Glomerular endothelial cell (primary cell): Measurements from ENCODE around the gene RUNX1. TPM values are rescaled to one million over a fixed set of nuclear protein-coding genes. Genes with fewer than 3 reads are reported as not detected.
"Not testable (repeated sequence)": the region's sequence is repeated elsewhere in the genome, so short reads cannot be mapped to it uniquely, and the experiment has no call there.

ENCODE experiments used
- DNase-seq: peaks from one replicate; pipeline ENCODE4 v3.0.0-alpha.2; 2011; ENCODE audit warnings: low read depth, low spot score; ENCODE audit errors: extremely low read depth
- total RNA-seq: library from RNA; depleted of rRNA; stranded (reverse); fragments of >200 nt; gene quantifications from 2 replicates; pipeline ENCODE4 v1.2.3, GENCODE V29; 2015

The RUNX1 gene
- total RNA-seq, 1 donor from 2014 or later = 11.6 TPM

DNA sequence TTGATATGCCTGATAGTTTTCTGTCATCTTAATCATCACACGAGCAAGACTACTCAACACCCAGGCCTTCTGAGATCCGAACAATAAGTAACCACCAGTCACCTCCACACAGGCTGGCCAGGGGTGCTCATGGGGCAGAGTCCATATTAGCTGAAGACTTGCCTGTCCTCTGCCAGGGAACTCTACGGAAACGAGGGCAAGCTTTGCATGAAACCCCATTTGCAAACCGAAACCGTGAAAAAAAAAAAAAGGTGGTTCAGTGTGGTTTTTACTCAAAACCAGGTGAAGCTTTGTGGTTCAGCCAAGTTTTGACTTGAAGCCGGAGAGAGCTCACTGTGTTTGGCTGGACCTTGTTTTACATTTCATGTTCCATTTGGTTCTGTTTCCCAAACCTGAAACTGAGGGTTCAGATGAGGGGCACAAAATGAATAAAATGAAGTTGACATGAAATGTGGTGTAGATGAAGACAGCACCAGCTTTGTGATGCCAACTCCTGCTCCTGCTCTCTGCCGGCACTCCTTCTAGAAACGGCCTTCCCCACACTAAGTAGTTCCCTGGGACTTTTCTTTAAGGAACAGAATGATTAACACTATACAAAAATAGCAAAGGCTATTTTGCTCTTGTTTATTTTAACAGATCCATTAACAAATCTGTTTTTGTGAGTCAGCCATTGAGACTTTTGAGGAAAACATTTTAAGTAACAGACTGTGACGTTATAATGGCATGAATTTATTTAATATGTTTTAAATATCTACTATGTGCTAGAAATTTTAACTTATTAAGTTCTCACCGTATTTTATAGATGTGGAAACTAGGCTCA is 74.7 kb downstream of the RUNX1 start:
- DNase-seq = no peak

- no peak for DNase-seq
These were observed 75.4 kb downstream of the RUNX1 start for GRCh38 chr21:34973685-34974084.

- no peak for DNase-seq
These were observed 77.4 kb downstream of the RUNX1 start for GRCh38 chr21:34971656-34972055.

- DNase-seq = no peak
These were observed 78.5 kb downstream of the RUNX1 start for GRCh38 chr21:34970566-34970965.

DNA sequence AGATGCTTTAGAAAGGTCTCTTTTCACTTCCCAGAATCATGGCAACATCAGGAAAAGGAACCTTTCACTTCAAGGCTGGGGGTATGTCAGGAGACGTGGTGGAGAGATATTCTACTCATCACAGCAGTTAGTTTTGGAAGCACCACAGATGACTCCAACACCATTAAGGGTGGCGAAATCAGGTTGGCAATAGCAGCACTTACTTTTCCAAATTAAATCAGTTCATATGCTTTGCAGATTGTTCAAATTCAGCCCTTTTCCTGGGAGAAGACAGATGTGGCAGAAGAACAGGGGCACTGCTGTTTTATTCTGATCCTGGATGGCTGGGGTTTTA is 79.0 kb downstream of the RUNX1 start:
- no peak for DNase-seq

DNA sequence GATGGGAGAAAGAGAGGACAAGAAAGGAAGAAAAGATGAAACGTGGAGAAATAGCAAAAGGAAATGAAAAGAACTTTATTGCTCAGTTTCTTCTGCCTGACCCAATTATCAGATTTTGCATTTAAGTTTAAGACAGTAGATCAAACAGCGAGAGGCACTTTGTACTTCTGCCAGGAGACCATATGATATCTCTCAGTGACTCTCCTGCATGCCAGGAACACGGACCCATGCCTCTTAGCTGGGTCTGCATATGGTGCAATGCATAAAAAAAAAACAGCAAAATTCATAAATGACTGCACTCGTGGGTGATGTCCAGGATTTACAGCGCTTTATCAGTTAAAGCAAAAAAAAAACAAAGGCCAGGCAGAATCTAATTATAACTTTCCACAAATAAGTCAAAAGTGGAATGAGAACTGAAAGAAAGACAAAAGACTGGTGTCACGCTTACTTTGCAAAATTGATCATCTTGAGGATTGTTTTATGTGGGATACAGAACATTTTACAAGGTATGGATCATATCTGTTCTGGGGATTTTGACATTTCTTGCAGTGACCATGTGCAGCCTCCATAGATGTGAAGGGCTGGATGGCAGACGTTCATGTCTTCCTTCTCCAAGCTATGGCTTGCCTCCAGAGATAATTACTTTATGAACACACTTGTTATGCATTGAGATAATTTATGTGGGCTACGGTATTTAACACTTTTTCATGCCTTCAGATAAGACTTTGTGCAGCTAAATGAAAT is 79.5 kb downstream of the RUNX1 start:
- no peak for DNase-seq

DNA sequence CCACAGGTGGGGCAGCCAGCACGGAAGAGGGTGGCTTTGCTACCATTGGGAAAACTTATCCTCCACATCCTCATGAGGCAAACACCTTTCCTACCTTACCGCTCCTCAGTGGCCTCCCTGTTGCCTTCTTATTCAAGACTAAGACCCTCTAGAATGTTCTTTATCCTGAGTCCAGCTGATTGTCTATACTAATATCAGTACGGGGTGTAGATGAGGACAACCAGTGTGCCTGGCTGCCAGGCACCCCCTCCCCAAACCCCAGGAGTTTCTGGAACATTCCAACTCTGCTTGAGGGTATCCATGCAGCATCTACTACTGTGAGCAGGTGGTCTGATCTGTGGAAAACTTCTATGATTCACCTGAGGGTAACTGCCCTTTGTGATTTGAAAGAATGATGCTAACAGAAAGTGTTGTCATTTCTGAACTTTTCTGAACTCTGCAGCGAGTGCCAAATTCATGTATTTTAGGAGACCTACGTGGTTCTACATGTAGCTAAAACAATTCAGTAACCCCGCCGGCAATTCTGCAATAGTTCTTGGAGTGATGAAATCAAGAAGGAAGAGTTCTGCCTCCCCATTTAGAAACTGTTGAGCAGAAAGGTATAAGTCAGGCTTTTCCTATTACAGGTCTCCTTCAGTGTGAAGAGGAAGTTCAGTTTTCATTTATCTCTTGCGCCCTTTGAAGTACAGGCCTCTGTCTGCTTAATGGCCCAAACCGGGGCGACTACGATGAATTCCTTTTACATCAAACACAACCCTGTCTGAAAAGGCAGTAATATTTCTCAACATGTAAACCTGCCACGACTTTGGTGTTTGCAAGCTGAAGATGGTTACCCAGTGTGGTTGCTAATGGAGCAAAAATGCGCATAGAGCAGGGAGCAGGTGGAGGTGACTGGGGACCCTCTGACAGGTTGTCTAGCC is 80.4 kb downstream of the RUNX1 start:
- no peak for DNase-seq

- no peak for DNase-seq
These were observed 81.4 kb downstream of the RUNX1 start for GRCh38 chr21:34967509-34968289.

DNA sequence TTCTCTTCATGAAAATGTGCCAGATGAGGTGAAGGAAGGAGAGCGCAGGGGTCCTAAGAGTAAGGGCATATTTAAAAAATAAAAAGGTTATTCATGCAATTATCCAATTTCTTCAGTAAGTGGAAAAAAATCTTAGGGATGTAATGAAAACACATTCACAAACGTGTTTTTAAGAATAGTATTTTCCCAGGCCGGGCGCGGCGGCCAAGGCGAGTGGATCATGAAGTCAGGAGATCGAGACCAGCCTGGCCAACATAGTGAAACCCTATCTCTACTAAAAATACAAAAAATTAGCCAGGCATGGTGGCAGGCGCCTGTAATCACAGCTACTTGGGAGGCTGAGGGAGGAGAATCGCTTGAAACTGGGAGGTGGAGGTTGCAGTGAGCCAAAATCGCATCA is 82.2 kb downstream of the RUNX1 start:
- not testable (repeated sequence) for DNase-seq

GRCh38 chr21:34965200-34966174 is 83.6 kb downstream of the RUNX1 start:
- no peak for DNase-seq

DNA sequence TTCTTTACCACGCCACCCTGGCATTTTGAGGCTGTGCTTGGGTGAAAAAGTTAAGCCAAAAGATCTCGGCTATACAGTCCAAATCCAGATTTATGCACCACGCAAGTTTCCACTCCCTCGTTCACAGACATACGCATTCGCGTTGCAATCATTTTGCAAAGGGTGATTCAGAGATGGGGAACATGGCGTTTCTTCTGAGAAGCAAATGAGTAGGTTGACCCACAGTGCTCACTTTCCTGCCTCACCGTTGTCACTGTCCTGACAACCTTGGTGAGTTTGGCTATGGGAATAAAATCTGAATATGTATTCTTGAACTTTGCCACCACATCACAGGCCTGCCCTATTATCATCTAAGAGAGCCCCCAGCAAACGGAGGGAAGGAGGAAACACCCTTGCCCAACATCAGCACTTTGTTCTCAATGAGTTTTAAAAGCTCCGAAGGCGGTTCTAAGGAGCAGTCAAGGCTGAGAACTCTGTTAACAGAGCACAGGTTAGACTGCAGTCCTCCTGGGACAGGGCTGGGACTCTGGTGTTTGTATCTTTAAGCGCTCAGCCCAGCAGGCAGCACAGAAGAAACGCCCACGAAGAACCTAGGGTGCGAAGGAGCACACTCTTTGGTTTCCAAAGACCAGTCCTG is 86.4 kb downstream of the RUNX1 start:
- DNase-seq = no peak

DNA sequence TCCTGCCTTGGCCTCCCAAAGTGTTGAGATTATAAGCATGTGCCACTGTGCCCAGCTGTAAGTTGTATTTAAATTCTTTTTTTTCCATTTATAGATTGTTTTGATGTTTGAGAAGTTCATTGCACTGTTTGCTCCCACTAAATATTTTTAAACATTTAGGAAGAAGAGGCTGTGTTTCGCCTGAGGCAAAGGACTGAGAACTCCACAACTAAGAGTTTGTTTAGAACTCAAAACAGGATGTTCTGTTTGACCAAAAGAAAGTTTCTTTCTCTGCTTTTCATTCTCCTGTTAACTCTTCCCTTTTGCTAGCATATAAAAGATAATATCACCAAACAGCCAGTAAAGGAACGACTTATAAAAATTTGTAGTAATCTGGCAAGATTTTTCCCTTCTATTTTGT is 87.0 kb downstream of the RUNX1 start:
- DNase-seq = no peak

DNA sequence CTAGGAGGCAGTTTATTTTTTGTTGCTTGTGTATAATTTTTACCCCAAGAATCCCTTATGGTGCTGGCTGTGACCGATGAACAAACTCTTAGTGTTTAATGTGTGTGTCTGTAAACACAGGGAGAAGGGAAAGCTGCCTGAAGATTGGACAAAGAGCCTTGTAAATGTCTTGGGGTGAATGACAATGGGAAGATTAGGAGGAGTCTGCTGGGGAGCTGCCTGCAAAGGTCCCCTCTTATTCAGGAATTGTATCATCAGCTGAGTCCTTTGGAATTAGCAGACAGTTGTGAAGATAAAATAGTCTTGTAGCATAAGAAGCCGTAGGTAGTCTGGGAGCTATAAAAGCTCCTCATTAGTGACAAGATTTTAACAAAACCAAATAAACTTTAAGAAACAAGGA is 88.4 kb downstream of the RUNX1 start:
- DNase-seq = no peak

DNA sequence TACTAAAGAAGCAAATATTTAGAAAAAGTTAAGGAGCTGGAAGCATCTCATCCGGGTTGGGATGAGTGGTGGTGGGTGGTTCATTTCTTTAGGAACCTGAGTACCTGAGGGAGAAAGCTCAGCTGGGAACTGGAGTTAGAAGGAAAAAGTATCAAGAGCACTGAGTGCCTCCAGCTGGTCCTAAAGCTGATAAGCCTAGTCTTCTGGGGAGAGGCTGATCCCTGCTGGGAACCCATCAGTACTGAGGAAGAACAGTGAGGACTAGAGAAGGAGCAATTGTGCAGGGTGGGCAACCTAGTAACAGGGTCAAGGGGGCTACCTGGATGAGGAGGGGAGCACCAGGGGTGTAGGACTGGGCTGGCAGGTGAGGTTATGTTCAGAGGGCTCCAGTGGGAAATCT is 89.5 kb downstream of the RUNX1 start:
- DNase-seq = no peak

GRCh38 chr21:34958040-34958439 is 91.1 kb downstream of the RUNX1 start:
- no peak for DNase-seq

DNA sequence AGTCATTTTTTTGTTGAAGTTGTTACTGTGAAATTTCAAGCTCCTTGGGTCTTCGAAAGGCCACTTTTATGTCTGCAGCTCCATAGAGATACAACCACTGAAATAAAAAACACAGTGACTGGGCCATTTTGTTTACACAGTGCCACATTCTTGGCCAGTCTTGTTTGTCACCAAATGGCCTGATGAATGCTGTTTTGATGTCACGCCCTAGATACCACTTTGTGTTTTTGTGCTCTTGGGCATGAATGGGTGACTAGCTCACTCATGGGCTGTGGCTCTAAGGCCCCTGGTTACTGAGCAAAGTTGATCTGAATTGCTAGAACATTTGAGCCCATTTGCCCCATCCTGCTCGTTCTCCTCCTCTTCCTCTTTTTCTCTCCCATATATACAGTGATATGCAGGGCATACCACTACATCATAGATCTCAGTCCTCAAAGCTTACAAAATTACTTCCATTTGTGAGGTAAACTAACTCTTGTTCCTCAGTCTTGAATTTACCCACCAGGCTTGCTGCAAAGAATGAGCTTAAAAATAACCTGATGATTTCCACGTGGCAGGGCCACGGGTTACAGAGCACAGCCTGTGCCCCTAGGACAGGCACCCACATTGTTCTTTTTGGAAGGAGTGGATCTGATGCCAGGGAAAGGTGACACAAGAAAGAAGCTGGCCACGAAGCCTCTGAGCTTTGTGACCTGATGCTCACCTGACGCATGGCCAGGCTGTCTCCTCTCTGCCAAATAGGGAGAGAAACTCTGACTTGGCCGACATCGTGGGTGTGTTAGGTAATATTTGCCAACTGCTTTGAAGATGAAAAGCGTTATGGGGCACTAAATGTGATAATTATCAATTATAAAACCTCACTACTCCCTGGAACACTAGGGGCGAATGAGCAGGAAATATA is 92.4 kb downstream of the RUNX1 start:
- DNase-seq = no peak

DNA sequence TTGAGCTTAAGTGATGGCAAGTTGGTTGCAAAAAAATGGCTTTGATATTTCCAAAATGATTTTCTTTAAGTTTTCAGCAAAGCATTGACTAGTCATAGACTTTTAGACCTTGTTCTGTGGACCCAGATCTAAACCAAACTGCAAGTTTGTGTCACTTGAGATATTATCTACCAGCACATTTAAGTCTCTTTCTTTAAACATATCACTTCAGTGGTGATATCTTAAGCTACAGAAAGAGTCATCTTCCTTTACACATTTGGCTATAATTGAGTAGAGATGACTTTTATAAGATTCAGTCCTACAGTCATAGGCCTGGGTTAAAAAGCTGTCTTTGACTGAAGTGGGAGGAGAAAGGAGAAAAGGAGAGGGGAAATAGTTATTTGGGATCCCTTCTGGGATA is 95.2 kb downstream of the RUNX1 start:
- DNase-seq = no peak

DNA sequence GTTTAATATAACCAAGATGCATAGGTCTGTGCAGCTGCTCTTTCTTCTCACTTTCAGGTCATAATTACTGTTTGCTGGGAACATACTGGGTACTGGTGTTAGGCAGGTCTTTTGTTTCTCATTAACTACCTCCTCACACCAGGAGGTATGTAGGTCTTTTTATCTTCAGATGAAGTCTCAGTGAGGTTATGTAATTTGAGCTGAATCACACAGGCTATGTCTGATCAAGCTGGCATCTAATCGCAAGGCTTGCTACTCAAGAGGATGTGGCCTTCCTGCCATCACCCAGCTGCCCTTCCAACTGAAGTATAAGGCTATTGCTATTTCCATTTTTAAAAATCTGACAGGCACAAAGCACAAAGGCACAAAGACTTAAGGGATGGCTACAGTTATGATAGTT is 96.4 kb downstream of the RUNX1 start:
- DNase-seq = no peak
